Measurements from ENCODE around the gene NKX6-1. TPM values are rescaled to one million over a fixed set of nuclear protein-coding genes. Genes with fewer than 3 reads are reported as not detected.

The NKX6-1 gene
- total and polyA plus RNA-seq, 9 of the 15 experiments (the other 6 are each of a cell fraction or from before 2014, with no cell fraction given), result not detected

GRCh38 chr4:84474107-84474506 lies 25.0 kb downstream of the NKX6-1 start:
- Histone ChIP-seq H3K27me3 (ENCODE audit: control insufficient read depth in 2 of 2, insufficient read depth in 2 of 2, low read length in 2 of 2) (no peaks in the 10 kb centered on the region), H3K9me3 (replicated peaks; ENCODE audit: control insufficient read depth, insufficient read depth, low read depth, low read length) (no peaks in the 10 kb centered on the region), H3K4me1 (replicated peaks in 1 of 2; ENCODE audit: control insufficient read depth in 2 of 2, insufficient read depth in 2 of 2, low read length in 2 of 2) (no peaks in the 10 kb centered on the region), H3K79me2 (ENCODE audit: control insufficient read depth, insufficient read depth, low read length) (no peaks in the 10 kb centered on the region), H3K27ac (ENCODE audit: extremely low read depth, low read depth, low read length) (no peak overlapping the region), H3K9me1 (ENCODE audit: control insufficient read depth, insufficient read depth, low read length) (no peaks in the 10 kb centered on the region), H2AFZ (ENCODE audit: low read depth, low read length) (no peak overlapping the region), H3K4me3 (no peak overlapping the region), H3K36me3 (ENCODE audit: control insufficient read depth, insufficient read depth, low read length) (no peaks in the 10 kb centered on the region), H4K20me1 (replicated peaks; ENCODE audit: control insufficient read depth, insufficient read depth, low read length) (no peaks in the 10 kb centered on the region), H3K4me2 (ENCODE audit: insufficient read depth, low read length) (no peak overlapping the region), H3K9ac (ENCODE audit: insufficient read depth in 1 of 2, low read depth in 2 of 2, low read length in 2 of 2) (no peak overlapping the region)
- no peak for ATAC-seq
- TF ChIP-seq ZNF830 (CRISPR knock-in tag; IDR thresholded peaks at IDR 0.05) (no peak), POLR2B (IDR thresholded peaks at IDR 0.05; ENCODE audit: low read depth, partially characterized antibody) (no peak), ILF3 (IDR thresholded peaks at IDR 0.05; ENCODE audit: borderline replicate concordance) (no peak), ZNF217 (CRISPR knock-in tag; IDR thresholded peaks at IDR 0.05) (no peak), RBM25 (IDR thresholded peaks at IDR 0.05; ENCODE audit: low read depth, low read length, severe bottlenecking) (no peak), CBX3 (IDR thresholded peaks at IDR 0.05; ENCODE audit: borderline replicate concordance in 1 of 2, low read length in 2 of 2) (no peak), ZNF695 (CRISPR knock-in tag; IDR thresholded peaks at IDR 0.05) (no peak), FOXA3 (CRISPR knock-in tag; conservative IDR thresholded peaks at IDR 0.05 in 1 of 2, IDR thresholded peaks at IDR 0.05 in 1 of 2) (no peak), ELF2 (CRISPR knock-in tag; IDR thresholded peaks at IDR 0.05) (no peak), SMAD4 (CRISPR knock-in tag; conservative IDR thresholded peaks at IDR 0.05) (no peak)
- in situ Hi-C loops (cut with MboI) (no loop called here), intact Hi-C loops (cut with micrococcal nuclease) (no loop called here)
- ChIA-PET CTCF (ENCODE audit: low intra/inter-chr PET ratio) (no interaction called here), POLR2A (no interaction called here)
- no peak for DNase-seq (ENCODE audit: extremely low read depth in 1 of 4, low spot score in 3 of 4)
- BruUV-seq (replicated peaks), result no TSS peak
- FAIRE-seq, result no peak
